Measurements from ENCODE around the gene SERPINA5. TPM values are rescaled to one million over a fixed set of nuclear protein-coding genes. Genes with fewer than 3 reads are reported as not detected.

SERPINA5 gene
- total and polyA plus RNA-seq, 2 of the 8 experiments (the other 6 are each of a cell fraction or from before 2014, with no cell fraction given) = 1.8 to 1.9 TPM

DNA sequence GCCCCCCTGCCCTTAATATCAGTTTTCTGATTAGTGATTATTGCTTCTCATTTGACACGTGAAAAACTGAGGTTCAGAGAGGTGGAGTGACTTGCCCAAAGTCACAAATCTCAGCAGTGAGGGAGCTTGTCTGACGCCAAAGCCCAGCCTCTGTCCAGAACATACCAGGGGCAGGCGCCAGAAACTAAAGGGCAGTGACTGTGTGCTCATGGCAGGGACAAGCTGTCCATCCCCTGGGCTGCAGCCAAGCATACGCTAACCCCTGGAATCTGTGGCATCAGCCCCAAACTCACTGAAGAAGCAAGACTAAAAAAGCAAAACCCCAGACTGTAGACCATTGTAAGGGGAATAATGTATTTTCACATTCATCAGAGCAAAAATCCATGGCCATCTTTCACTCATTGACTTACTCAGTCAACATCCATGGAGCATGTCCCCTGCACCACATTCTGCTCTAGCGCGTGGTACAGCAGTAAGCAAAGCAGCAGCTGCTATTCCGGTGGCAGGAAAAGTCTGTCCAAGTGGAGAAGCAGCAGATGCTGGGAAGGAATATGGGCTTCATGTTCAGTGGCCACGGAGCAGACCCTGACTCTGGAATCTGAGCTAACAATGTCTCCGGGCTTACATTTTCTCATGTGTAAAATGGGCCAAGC lies 21.5 kb upstream of the SERPINA5 start:
- H2BK120ac ChIP-seq (replicated peaks; ENCODE audit: low read depth, low read length) = no peak overlapping the region
- no peak overlapping the region for H2AK5ac ChIP-seq (ENCODE audit: low read depth, low read length)
- H2AFZ ChIP-seq (ENCODE audit: low read length) = no peak overlapping the region
- ChIA-PET CTCF (ENCODE audit: partially characterized antibody) (interaction anchor here (1.2 to 3.1 kb wide), 5 partner anchors 9 to 136 kb away, joined by 3 to 23 read pairs (median 6); no protein-coding TSS in a partner anchor), POLR2A (ENCODE audit: partially characterized antibody) (no interaction called here)
- H3K4me2 ChIP-seq (ENCODE audit: insufficient read depth in 1 of 2, low read depth in 2 of 2, low read length in 2 of 2) = no peak overlapping the region
- H3K56ac ChIP-seq (replicated peaks; ENCODE audit: insufficient read length, low read depth, low read length) = no peak overlapping the region
- TF ChIP-seq ASH2L (IDR thresholded peaks at IDR 0.05; ENCODE audit: low read length) = no peak
- TF ChIP-seq POLR2AphosphoS5 (IDR thresholded peaks at IDR 0.05; ENCODE audit: low read depth, low read length) = no peak
- TF ChIP-seq CTBP2 (IDR thresholded peaks at IDR 0.05; ENCODE audit: borderline replicate concordance, insufficient read depth, insufficient read length, low read length) = no peak
- TF ChIP-seq, protein P1, sequence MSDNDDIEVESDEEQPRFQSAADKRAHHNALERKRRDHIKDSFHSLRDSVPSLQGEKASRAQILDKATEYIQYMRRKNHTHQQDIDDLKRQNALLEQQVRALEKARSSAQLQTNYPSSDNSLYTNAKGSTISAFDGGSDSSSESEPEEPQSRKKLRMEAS (IDR thresholded peaks at IDR 0.05) = no peak
- no peak for TF ChIP-seq BRCA1 (IDR thresholded peaks at IDR 0.05; ENCODE audit: low read depth, low read length)
- no peak for TF ChIP-seq KDM1A (IDR thresholded peaks at IDR 0.05; ENCODE audit: borderline replicate concordance, low read length)
- no peak for TF ChIP-seq EZH2 (IDR thresholded peaks at IDR 0.05; ENCODE audit: low read depth, low read length, severe bottlenecking)
- no peak for TF ChIP-seq RNF2 (IDR thresholded peaks at IDR 0.05; ENCODE audit: borderline replicate concordance, low read depth, low read length, missing control alignments, poor library complexity, severe bottlenecking)
- TF ChIP-seq SIX5 (IDR thresholded peaks at IDR 0.05; ENCODE audit: low read depth, low read length) = no peak
- no peak for TF ChIP-seq TAF1 (IDR thresholded peaks at IDR 0.05; ENCODE audit: low read depth, low read length)
- TF ChIP-seq, protein P2, sequence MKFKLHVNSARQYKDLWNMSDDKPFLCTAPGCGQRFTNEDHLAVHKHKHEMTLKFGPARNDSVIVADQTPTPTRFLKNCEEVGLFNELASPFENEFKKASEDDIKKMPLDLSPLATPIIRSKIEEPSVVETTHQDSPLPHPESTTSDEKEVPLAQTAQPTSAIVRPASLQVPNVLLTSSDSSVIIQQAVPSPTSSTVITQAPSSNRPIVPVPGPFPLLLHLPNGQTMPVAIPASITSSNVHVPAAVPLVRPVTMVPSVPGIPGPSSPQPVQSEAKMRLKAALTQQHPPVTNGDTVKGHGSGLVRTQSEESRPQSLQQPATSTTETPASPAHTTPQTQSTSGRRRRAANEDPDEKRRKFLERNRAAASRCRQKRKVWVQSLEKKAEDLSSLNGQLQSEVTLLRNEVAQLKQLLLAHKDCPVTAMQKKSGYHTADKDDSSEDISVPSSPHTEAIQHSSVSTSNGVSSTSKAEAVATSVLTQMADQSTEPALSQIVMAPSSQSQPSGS (IDR thresholded peaks at IDR 0.05; ENCODE audit: low read length) = no peak
- H3K18ac ChIP-seq (ENCODE audit: extremely low read depth, low read length) = no peak overlapping the region
- no peaks in the 10 kb centered on the region for H4K20me1 ChIP-seq (replicated peaks in 1 of 2; ENCODE audit: control insufficient read depth in 1 of 2, insufficient read depth in 2 of 2, low read length in 2 of 2)
- H3K23ac ChIP-seq (ENCODE audit: insufficient read length) = no peak overlapping the region
- no peaks in the 10 kb centered on the region for H3K36me3 ChIP-seq (ENCODE audit: control insufficient read depth in 2 of 4, insufficient read depth in 4 of 4, low read length in 3 of 4)
- H2BK5ac ChIP-seq (ENCODE audit: low read depth, low read length) = no peak overlapping the region
- no peak overlapping the region for H4K91ac ChIP-seq (replicated peaks; ENCODE audit: insufficient read length, low read length)
- no peak overlapping the region for H4K5ac ChIP-seq (ENCODE audit: insufficient read length, low read depth, low read length)
- no peak overlapping the region for H3K4ac ChIP-seq (replicated peaks; ENCODE audit: insufficient read length, low read depth, low read length)
- WGBS, 2 experiments (ENCODE audit: extremely low coverage in 1 of 2, insufficient coverage in 1 of 2, insufficient read length in 1 of 2, insufficient replicate concordance in 2 of 2, low coverage in 1 of 2, low lambda C conversion rate in 2 of 2, missing lambda C conversion rate in 1 of 2) = 88% methylated on average over 9 of the region's 9 CpGs; no CpG with 5 or more reads in 1 of the 2 experiments
- no peaks in the 10 kb centered on the region for H3K79me1 ChIP-seq (ENCODE audit: low read depth, low read length)
- FAIRE-seq = no peak
- no peaks in the 10 kb centered on the region for H3K79me2 ChIP-seq (ENCODE audit: control insufficient read depth in 1 of 2, insufficient read depth in 2 of 2, low read length in 2 of 2)
- H3K23me2 ChIP-seq (ENCODE audit: low read depth, low read length) = no peaks in the 10 kb centered on the region
- no peak overlapping the region for H2BK20ac ChIP-seq (ENCODE audit: low read length)
- no peaks in the 10 kb centered on the region for H3K4me1 ChIP-seq (replicated peaks in 1 of 4; ENCODE audit: control insufficient read depth in 3 of 4, insufficient read depth in 4 of 4, low read length in 3 of 4)
- no peak overlapping the region for H2BK12ac ChIP-seq (ENCODE audit: low read depth, low read length)
- H3K14ac ChIP-seq (ENCODE audit: insufficient read length) = no peak overlapping the region
- no peak overlapping the region for H3K4me3 ChIP-seq (ENCODE audit: extremely low read depth in 1 of 4, insufficient read depth in 2 of 4, low read depth in 3 of 4, low read length in 4 of 4)
- no peak for DNase-seq (ENCODE audit: low read depth in 1 of 2, low spot score in 2 of 2)
- no peak overlapping the region for H2BK15ac ChIP-seq (ENCODE audit: low read length)
- no peaks in the 10 kb centered on the region for H3K27me3 ChIP-seq (replicated peaks in 1 of 4; ENCODE audit: control insufficient read depth in 3 of 4, extremely low read depth in 1 of 4, insufficient read depth in 3 of 4, low read length in 3 of 4)
- H4K8ac ChIP-seq (ENCODE audit: extremely low read depth, insufficient read depth, low read length) = no peak overlapping the region
- H3K9me3 ChIP-seq (ENCODE audit: insufficient read depth in 2 of 2, low read depth in 1 of 2, low read length in 1 of 2) = no peaks in the 10 kb centered on the region
- H3K27ac ChIP-seq (ENCODE audit: low read depth, low read length) = no peak overlapping the region
- H3K9ac ChIP-seq (replicated peaks in 1 of 4; ENCODE audit: extremely low read depth in 1 of 4, low read depth in 3 of 4, low read length in 3 of 4) = no peak overlapping the region

All from H1 (cell line).